K562 (cell line): ENCODE data around the gene SLC16A1. TPM values are rescaled to one million over a fixed set of nuclear protein-coding genes. Genes with fewer than 3 reads are reported as not detected.

Experiments
- ARNT ChIP-seq, 2 experiments: fragments of 450-650 bp; IDR thresholded peaks; 2 replicates each; pipeline ENCODE4 v1.6.1; 2016; ENCODE audit warnings: mild to moderate bottlenecking in 1 of 2
- ASH1L ChIP-seq: fragments of 450-650 bp; IDR thresholded peaks from 2 replicates; pipeline ENCODE4 v1.6.1; 2018; ENCODE audit warnings: borderline replicate concordance, mild to moderate bottlenecking, low read depth; ENCODE audit not compliant: partially characterized antibody
- BMI1 ChIP-seq: fragments of 150-350 bp; IDR thresholded peaks from 2 replicates; pipeline ENCODE4 v1.6.1; 2014; ENCODE audit warnings: low read length
- CBX3 ChIP-seq, 2 experiments: IDR thresholded peaks; 1 replicate in 1 of 2; 2 replicates in 1 of 2; pipeline ENCODE4 v1.6.1; 2012; ENCODE audit warnings: inconsistent platforms in 2 of 2, low read length in 2 of 2, borderline replicate concordance in 1 of 2, control low read depth in 1 of 2
- DNMT1 ChIP-seq: fragments of 450-650 bp; IDR thresholded peaks from 2 replicates; pipeline ENCODE4 v1.6.1; 2016; ENCODE audit warnings: antibody characterized with exemption, mild to moderate bottlenecking
- ELF2 ChIP-seq: fragments of 250-450 bp; sonication (Bioruptor Pico); IDR thresholded peaks from 2 replicates; pipeline ENCODE4 v1.5.0; 2021; ENCODE audit warnings: mild to moderate bottlenecking
- ETS2 ChIP-seq: IDR thresholded peaks from 2 replicates; pipeline ENCODE4 v1.6.1; 2016; ENCODE audit warnings: borderline replicate concordance, missing genetic modification characterization, mild to moderate bottlenecking, moderate library complexity, missing compliant biosample characterization; ENCODE audit not compliant: poor library complexity, severe bottlenecking
- ETV5 ChIP-seq: sonication (generic); formaldehyde crosslinking; IDR thresholded peaks from 2 replicates; pipeline ENCODE4 v1.4.0; 2020; ENCODE audit warnings: low read depth, mild to moderate bottlenecking, missing genetic modification reagents
- HDAC3 ChIP-seq: fragments of 450-650 bp; IDR thresholded peaks from 2 replicates; pipeline ENCODE4 v1.6.1; 2018; ENCODE audit warnings: borderline replicate concordance, mild to moderate bottlenecking, moderate library complexity; ENCODE audit not compliant: partially characterized antibody
- HDGF ChIP-seq: fragments of 450-650 bp; IDR thresholded peaks from 2 replicates; pipeline ENCODE4 v1.6.1; 2016
- JUNB ChIP-seq: fragments of 450-650 bp; formaldehyde crosslinking; conservative IDR thresholded peaks from 2 replicates; pipeline ENCODE4 v1.4.0; 2020; ENCODE audit warnings: mild to moderate bottlenecking
- MTA1 ChIP-seq: fragments of 450-650 bp; IDR thresholded peaks from 2 replicates; pipeline ENCODE4 v1.6.1; 2017; ENCODE audit warnings: borderline replicate concordance
- NFRKB ChIP-seq: fragments of 450-650 bp; IDR thresholded peaks from 2 replicates; pipeline ENCODE4 v1.6.1; 2016; ENCODE audit warnings: low read depth
- PCBP2 ChIP-seq: fragments of 200-400 bp; formaldehyde crosslinking; IDR thresholded peaks from 2 replicates; pipeline ENCODE4 v1.6.1; 2018; ENCODE audit warnings: low read length, low read depth, mild to moderate bottlenecking, moderate library complexity; ENCODE audit not compliant: poor library complexity, severe bottlenecking
- PURB ChIP-seq: sonication (generic); formaldehyde crosslinking; IDR thresholded peaks from 2 replicates; pipeline ENCODE4 v1.9.0; 2021; ENCODE audit warnings: low read depth, mild to moderate bottlenecking, missing genetic modification reagents
- ZFPM2 ChIP-seq: fragments of 250-450 bp; sonication (Bioruptor Pico); IDR thresholded peaks from 2 replicates; pipeline ENCODE4 v1.5.1; 2022; ENCODE audit warnings: mild to moderate bottlenecking
- ZNF197 ChIP-seq: fragments of 200-800 bp; sonication (Bioruptor generic); IDR thresholded peaks from 2 replicates; pipeline ENCODE4 v1.6.1; 2016; ENCODE audit warnings: low read depth, missing genetic modification characterization, missing compliant biosample characterization
- ZNF24 ChIP-seq: fragments of 450-650 bp; IDR thresholded peaks from 2 replicates; pipeline ENCODE4 v1.6.1; 2016
- ZNF384 ChIP-seq: IDR thresholded peaks from 2 replicates; pipeline ENCODE4 v1.6.1; 2012; ENCODE audit warnings: low read depth, low read length, improper control_type of control experiment
- ZNF551 ChIP-seq: fragments of 250-450 bp; sonication (Bioruptor Pico); IDR thresholded peaks from 2 replicates; pipeline ENCODE4 v1.5.0; 2021; ENCODE audit warnings: mild to moderate bottlenecking, moderate library complexity
- polyA plus RNA-seq, 8 experiments: library from polyadenylated mRNA; depleted of rRNA in 4 of 8; stranded (reverse) in 5 of 8; unstranded in 3 of 8; fragments of >200 nt; fragmentation: Nextera tagmentation in 2 of 8; fragmentation: Illumina TruSeq in 1 of 8; extraction: Ambion mirVana in 2 of 8; extraction: Trizol in 1 of 8; gene quantifications; 2 replicates each; pipeline versions ENCODE4 v1.2.1 to v1.2.3, GENCODE V29; 2011 to 2014; ENCODE audit warnings: inconsistent platforms in 1 of 8, missing spikeins in 1 of 8
- total RNA-seq, 7 experiments: library from RNA; depleted of rRNA in 6 of 7; stranded (reverse); fragments of >200 nt in 6 of 7; fragmentation: Illumina TruSeq in 2 of 7; extraction: Trizol in 2 of 7; gene quantifications; 2 replicates each; pipeline versions ENCODE4 v1.2.1 to v1.2.3, GENCODE V29; 2011 to 2021; ENCODE audit warnings: low replicate concordance in 1 of 7
- TF ChIP-seq, protein P1 (sequence below), 2 experiments: fragments of 450-650 bp in 1 of 2; IDR thresholded peaks; 2 replicates each; pipeline ENCODE4 v1.6.1; 2011 to 2017; ENCODE audit warnings: low read depth in 2 of 2, antibody characterized with exemption in 1 of 2, borderline replicate concordance in 1 of 2, low read length in 1 of 2, mild to moderate bottlenecking in 1 of 2, mixed read lengths in 1 of 2; ENCODE audit not compliant: control insufficient read depth in 1 of 2
- TF ChIP-seq, protein P2 (sequence below): fragments of 450-650 bp; IDR thresholded peaks from 2 replicates; pipeline ENCODE4 v1.6.1; 2017; ENCODE audit warnings: mild to moderate bottlenecking, moderate library complexity
- TF ChIP-seq, protein P3 (sequence below): fragments of 150-350 bp; conservative IDR thresholded peaks from 2 replicates; pipeline ENCODE4 v1.6.1; 2014; ENCODE audit warnings: low read length

The SLC16A1 gene
- total and polyA plus RNA-seq, 9 of the 15 experiments (the other 6 are each of a cell fraction or from before 2014, with no cell fraction given) = 73.1 to 244 (median 117) TPM

DNA sequence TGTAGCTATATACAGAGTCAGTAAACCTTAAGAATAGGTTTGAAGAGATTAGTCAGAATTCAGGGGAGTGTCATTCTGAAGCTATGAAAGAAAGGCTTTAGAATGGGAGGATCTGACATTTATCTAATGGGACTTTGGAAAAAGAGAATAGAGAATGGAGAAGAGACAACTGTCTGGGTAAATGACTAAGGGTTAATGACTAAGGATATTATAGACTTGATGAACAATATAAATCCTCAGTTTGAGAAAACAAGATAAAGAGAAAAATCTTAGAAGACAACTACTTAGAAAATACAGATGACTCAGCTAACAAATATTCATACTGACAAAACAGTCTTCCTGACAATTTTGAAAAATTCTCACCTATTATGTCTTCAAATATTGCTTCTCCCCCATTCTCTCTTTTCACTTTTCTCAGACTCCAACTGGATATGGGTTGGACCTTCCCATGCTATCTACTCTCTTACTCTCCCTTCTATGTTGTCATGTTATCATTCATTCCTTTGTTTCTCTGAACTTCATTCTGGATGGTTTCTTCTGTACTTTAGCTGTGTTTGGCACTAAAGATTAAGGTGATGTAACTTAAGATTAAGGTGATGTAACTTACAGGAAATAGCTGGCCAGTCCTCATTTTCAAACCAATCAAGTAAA lies 20.4 kb downstream of the SLC16A1 start (continued):
- TF ChIP-seq ASH1L = no peak
- no peak for TF ChIP-seq ZNF384
- no peak for TF ChIP-seq PURB
- TF ChIP-seq, protein P1, sequence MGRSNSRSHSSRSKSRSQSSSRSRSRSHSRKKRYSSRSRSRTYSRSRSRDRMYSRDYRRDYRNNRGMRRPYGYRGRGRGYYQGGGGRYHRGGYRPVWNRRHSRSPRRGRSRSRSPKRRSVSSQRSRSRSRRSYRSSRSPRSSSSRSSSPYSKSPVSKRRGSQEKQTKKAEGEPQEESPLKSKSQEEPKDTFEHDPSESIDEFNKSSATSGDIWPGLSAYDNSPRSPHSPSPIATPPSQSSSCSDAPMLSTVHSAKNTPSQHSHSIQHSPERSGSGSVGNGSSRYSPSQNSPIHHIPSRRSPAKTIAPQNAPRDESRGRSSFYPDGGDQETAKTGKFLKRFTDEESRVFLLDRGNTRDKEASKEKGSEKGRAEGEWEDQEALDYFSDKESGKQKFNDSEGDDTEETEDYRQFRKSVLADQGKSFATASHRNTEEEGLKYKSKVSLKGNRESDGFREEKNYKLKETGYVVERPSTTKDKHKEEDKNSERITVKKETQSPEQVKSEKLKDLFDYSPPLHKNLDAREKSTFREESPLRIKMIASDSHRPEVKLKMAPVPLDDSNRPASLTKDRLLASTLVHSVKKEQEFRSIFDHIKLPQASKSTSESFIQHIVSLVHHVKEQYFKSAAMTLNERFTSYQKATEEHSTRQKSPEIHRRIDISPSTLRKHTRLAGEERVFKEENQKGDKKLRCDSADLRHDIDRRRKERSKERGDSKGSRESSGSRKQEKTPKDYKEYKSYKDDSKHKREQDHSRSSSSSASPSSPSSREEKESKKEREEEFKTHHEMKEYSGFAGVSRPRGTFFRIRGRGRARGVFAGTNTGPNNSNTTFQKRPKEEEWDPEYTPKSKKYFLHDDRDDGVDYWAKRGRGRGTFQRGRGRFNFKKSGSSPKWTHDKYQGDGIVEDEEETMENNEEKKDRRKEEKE (IDR thresholded peaks at IDR 0.05; ENCODE audit: borderline replicate concordance in 1 of 2, control insufficient read depth in 1 of 2, low read depth in 2 of 2, low read length in 1 of 2) = no peak
- no peak for TF ChIP-seq ZNF551 (CRISPR knock-in tag)
- peak in 1 of 2 experiments; percentile 96; a peak in 2 of 4 replicates for TF ChIP-seq ARNT (IDR thresholded peaks at IDR 0.05)
- TF ChIP-seq NFRKB = peak; percentile 39
- no peak for TF ChIP-seq ETS2 (tag)
- TF ChIP-seq JUNB (CRISPR knock-in tag) = no peak
- no peak for TF ChIP-seq BMI1
- no peak for TF ChIP-seq ETV5 (CRISPR knock-in tag)
- no peak for TF ChIP-seq HDGF
- no peak for TF ChIP-seq ZNF197 (CRISPR knock-in tag)
- TF ChIP-seq, protein P2, sequence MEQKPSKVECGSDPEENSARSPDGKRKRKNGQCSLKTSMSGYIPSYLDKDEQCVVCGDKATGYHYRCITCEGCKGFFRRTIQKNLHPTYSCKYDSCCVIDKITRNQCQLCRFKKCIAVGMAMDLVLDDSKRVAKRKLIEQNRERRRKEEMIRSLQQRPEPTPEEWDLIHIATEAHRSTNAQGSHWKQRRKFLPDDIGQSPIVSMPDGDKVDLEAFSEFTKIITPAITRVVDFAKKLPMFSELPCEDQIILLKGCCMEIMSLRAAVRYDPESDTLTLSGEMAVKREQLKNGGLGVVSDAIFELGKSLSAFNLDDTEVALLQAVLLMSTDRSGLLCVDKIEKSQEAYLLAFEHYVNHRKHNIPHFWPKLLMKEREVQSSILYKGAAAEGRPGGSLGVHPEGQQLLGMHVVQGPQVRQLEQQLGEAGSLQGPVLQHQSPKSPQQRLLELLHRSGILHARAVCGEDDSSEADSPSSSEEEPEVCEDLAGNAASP = no peak
- TF ChIP-seq, protein P3, sequence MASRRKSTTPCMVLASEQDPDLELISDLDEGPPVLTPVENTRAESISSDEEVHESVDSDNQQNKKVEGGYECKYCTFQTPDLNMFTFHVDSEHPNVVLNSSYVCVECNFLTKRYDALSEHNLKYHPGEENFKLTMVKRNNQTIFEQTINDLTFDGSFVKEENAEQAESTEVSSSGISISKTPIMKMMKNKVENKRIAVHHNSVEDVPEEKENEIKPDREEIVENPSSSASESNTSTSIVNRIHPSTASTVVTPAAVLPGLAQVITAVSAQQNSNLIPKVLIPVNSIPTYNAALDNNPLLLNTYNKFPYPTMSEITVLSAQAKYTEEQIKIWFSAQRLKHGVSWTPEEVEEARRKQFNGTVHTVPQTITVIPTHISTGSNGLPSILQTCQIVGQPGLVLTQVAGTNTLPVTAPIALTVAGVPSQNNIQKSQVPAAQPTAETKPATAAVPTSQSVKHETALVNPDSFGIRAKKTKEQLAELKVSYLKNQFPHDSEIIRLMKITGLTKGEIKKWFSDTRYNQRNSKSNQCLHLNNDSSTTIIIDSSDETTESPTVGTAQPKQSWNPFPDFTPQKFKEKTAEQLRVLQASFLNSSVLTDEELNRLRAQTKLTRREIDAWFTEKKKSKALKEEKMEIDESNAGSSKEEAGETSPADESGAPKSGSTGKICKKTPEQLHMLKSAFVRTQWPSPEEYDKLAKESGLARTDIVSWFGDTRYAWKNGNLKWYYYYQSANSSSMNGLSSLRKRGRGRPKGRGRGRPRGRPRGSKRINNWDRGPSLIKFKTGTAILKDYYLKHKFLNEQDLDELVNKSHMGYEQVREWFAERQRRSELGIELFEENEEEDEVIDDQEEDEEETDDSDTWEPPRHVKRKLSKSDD = no peak
- TF ChIP-seq CBX3 (IDR thresholded peaks at IDR 0.05; ENCODE audit: borderline replicate concordance in 1 of 2, low read length in 2 of 2) = 0 out of 3 replicates have a peak, but pooled peaks of 1 of the 2 experiments have one; percentile 15
- TF ChIP-seq HDAC3 = peak; percentile 84
- TF ChIP-seq ELF2 (CRISPR knock-in tag) = peak; percentile 68
- TF ChIP-seq DNMT1 = 0 out of 2 replicates have a peak, but pooled peaks have one; percentile 78
- TF ChIP-seq ZNF24 = peak; percentile 98
- TF ChIP-seq MTA1 = peak; percentile 94
- TF ChIP-seq PCBP2 = no peak
- no peak for TF ChIP-seq ZFPM2 (CRISPR knock-in tag)
